Umbilical cord (tissue), 2 donors: ENCODE data around the gene ITPK1. TPM values are rescaled to one million over a fixed set of nuclear protein-coding genes. Genes with fewer than 3 reads are reported as not detected.

Experiments used
- DNase-seq: peaks from one replicate; pipeline ENCODE4 v3.0.0-alpha.2; 2015; ENCODE audit warnings: low spot score
- total RNA-seq: library from RNA; depleted of rRNA; stranded (reverse); fragments of >200 nt; gene quantifications from one replicate; pipeline ENCODE4 v1.2.3, GENCODE V29; 2014; ENCODE audit warnings: low replicate concordance; ENCODE audit not compliant: insufficient read depth

Gene ITPK1
- total RNA-seq, 1 donor from 2014 or later: 14.7 TPM

GRCh38 chr14:93029417-93029816 lies 86.3 kb downstream of the ITPK1 start:
- DNase-seq: no peak

GRCh38 chr14:93028724-93029076 lies 87.0 kb downstream of the ITPK1 start:
- DNase-seq: no peak

GRCh38 chr14:93027810-93028723 lies 87.7 kb downstream of the ITPK1 start:
- no peak for DNase-seq

GRCh38 chr14:93026339-93026738 lies 89.4 kb downstream of the ITPK1 start:
- DNase-seq: no peak

GRCh38 chr14:93025055-93025454 lies 90.7 kb downstream of the ITPK1 start:
- no peak for DNase-seq

GRCh38 chr14:93024493-93024892 lies 91.2 kb downstream of the ITPK1 start:
- DNase-seq: no peak

- no peak for DNase-seq
Measured at GRCh38 chr14:93023802-93024434, 91.8 kb downstream of the ITPK1 start.

- DNase-seq: no peak
Measured at GRCh38 chr14:93023039-93023438, 92.7 kb downstream of the ITPK1 start.

GRCh38 chr14:93019970-93020369 lies 95.8 kb downstream of the ITPK1 start:
- DNase-seq: no peak

GRCh38 chr14:93019367-93019843 lies 96.3 kb downstream of the ITPK1 start:
- no peak for DNase-seq

- DNase-seq: no peak
Measured at GRCh38 chr14:93018366-93018765, 97.4 kb downstream of the ITPK1 start.

GRCh38 chr14:93017898-93018297 lies 97.8 kb downstream of the ITPK1 start:
- no peak for DNase-seq

- no peak for DNase-seq
Measured at GRCh38 chr14:93017301-93017797, 98.4 kb downstream of the ITPK1 start.

- DNase-seq: no peak
Measured at GRCh38 chr14:93016275-93016845, 99.4 kb downstream of the ITPK1 start.

- DNase-seq: no peak
Measured at GRCh38 chr14:93015505-93015904, 100.2 kb downstream of the ITPK1 start.

- DNase-seq: no peak
Measured at GRCh38 chr14:93015064-93015463, 100.7 kb downstream of the ITPK1 start.

- no peak for DNase-seq
Measured at GRCh38 chr14:93014058-93015023, 101.4 kb downstream of the ITPK1 start.

GRCh38 chr14:93012951-93013719 lies 102.6 kb downstream of the ITPK1 start:
- no peak for DNase-seq

GRCh38 chr14:93012506-93012905 lies 103.2 kb downstream of the ITPK1 start:
- no peak for DNase-seq

GRCh38 chr14:93011650-93012325 lies 103.9 kb downstream of the ITPK1 start:
- DNase-seq: no peak
